Measurements from ENCODE around the gene PPT1. TPM values are rescaled to one million over a fixed set of nuclear protein-coding genes. Genes with fewer than 3 reads are reported as not detected.

PPT1 gene
- total RNA-seq, 2 donors from 2014 or later: 86.2 to 126 TPM

- H3K27ac ChIP-seq: no peak overlapping the region
- intact Hi-C loops (cut with DNase I): no loop called here
- no peaks in the 10 kb centered on the region for H3K27me3 ChIP-seq (replicated peaks; ENCODE audit: insufficient read depth)
- H3K36me3 ChIP-seq: no peaks in the 10 kb centered on the region
- no peaks in the 10 kb centered on the region for H3K9me3 ChIP-seq
- TF ChIP-seq CTCF (IDR thresholded peaks at IDR 0.05) (no peak), POLR2AphosphoS5 (IDR thresholded peaks at IDR 0.05) (no peak), POLR2A (IDR thresholded peaks at IDR 0.05) (no peak)
- no peak for DNase-seq (ENCODE audit: low spot score)
- no peak overlapping the region for H3K4me3 ChIP-seq
- H3K4me1 ChIP-seq (replicated peaks): no peaks in the 10 kb centered on the region
Measured at GRCh38 chr1:40027647-40028046, 69.4 kb downstream of the PPT1 start.

GRCh38 chr1:40024671-40025070 lies 72.4 kb downstream of the PPT1 start:
- no peaks in the 10 kb centered on the region for H3K27me3 ChIP-seq (replicated peaks; ENCODE audit: insufficient read depth)
- WGBS: 39% methylated on average over 2 of the region's 2 CpGs
- TF ChIP-seq CTCF (IDR thresholded peaks at IDR 0.05): no peak
- no peak for TF ChIP-seq POLR2A (IDR thresholded peaks at IDR 0.05)
- TF ChIP-seq POLR2AphosphoS5 (IDR thresholded peaks at IDR 0.05): no peak
- no peak overlapping the region for H3K4me3 ChIP-seq
- intact Hi-C loops (cut with DNase I): no loop called here
- H3K27ac ChIP-seq: no peak overlapping the region
- DNase-seq (ENCODE audit: low spot score): no peak
- H3K4me1 ChIP-seq (replicated peaks): no peaks in the 10 kb centered on the region
- H3K9me3 ChIP-seq: no peaks in the 10 kb centered on the region
- H3K36me3 ChIP-seq: no peaks in the 10 kb centered on the region

GRCh38 chr1:40023379-40023944 lies 73.6 kb downstream of the PPT1 start:
- 74% methylated on average over 4 of the region's 4 CpGs for WGBS
- Histone ChIP-seq H3K36me3 (no peaks in the 10 kb centered on the region), H3K27me3 (replicated peaks; ENCODE audit: insufficient read depth) (no peaks in the 10 kb centered on the region), H3K4me1 (replicated peaks) (no peaks in the 10 kb centered on the region), H3K9me3 (no peaks in the 10 kb centered on the region), H3K4me3 (no peak overlapping the region), H3K27ac (no peak overlapping the region)
- DNase-seq (ENCODE audit: low spot score): no peak
- intact Hi-C loops (cut with DNase I): no loop called here
- TF ChIP-seq POLR2A (IDR thresholded peaks at IDR 0.05) (no peak), POLR2AphosphoS5 (IDR thresholded peaks at IDR 0.05) (no peak), CTCF (IDR thresholded peaks at IDR 0.05) (no peak)

Other genes starting within 250 kb of the PPT1 start
- 10 to 100 TPM; 23.2 to 35.5 TPM for gene TRIT1, start 213.7 kb downstream of the PPT1 start, total RNA-seq
- 10 to 100 TPM; 14.5 to 19.7 TPM for gene MYCL, start 195.3 kb downstream of the PPT1 start, total RNA-seq
- gene MFSD2A, start 142.1 kb downstream of the PPT1 start, total RNA-seq: 100 to 1,000 TPM in 1 of 2 donors, 1 to 10 TPM in 1; 1.1 to 135 TPM
- gene CAP1, start 56.5 kb downstream of the PPT1 start, total RNA-seq: 100 to 1,000 TPM; 128 to 187 TPM
- gene RLF, start 64.1 kb upstream of the PPT1 start, total RNA-seq: 10 to 100 TPM; 12.4 to 19.8 TPM
- gene TMCO2, start 150.7 kb upstream of the PPT1 start, total RNA-seq: 1 to 10 TPM in 1 of 2 donors, not detected in 1; 5.5 TPM
- gene ZMPSTE24, start 161.0 kb upstream of the PPT1 start, total RNA-seq: 10 to 100 TPM; 32.8 to 57.7 TPM
- gene COL9A2, start 220.0 kb upstream of the PPT1 start, total RNA-seq: 10 to 100 TPM; 16.1 to 27.6 TPM

All from prostate gland (tissue), 2 donors.